Renal cortical epithelial cell (primary cell): ENCODE measurements around the gene RPTOR. TPM values are rescaled to one million over a fixed set of nuclear protein-coding genes. Genes with fewer than 3 reads are reported as not detected.

Experiments used
- DNase-seq: peaks from one replicate; pipeline ENCODE4 v3.0.0-alpha.2; 2011; ENCODE audit warnings: low read depth
- total RNA-seq: library from RNA; depleted of rRNA; stranded (reverse); fragments of >200 nt; gene quantifications from 2 replicates; pipeline ENCODE4 v1.2.3, GENCODE V29; 2014

Gene RPTOR
- total RNA-seq, 1 donor from 2014 or later = 35.5 TPM

DNA sequence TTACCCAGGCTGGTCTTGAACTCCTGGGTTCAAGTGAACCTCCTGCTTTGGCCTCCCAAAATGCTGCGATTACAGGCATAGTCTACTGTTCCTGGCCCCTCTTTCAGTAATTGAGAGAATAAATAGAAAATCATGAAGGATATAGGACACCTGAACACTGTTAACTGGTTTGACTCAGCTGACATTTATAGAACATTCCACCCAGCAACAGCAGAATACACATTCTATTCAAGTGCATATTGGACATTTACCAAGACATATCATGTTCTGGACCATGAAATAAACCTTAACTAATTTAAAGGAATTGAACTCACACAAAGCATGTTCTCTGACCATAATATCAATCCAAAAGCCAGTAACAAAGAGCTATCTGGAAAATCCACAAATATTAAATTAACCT is 470.5 kb downstream of the RPTOR start:
- DNase-seq = no peak

Other genes starting within 250 kb of the RPTOR start
- gene ENDOV, start 129.7 kb upstream of the RPTOR start, total RNA-seq = 15.5 and 19.2 TPM in 2 replicates
- 0.17 TPM in 1 of 2 replicates, not detected in the other for gene NPTX1, start 68.2 kb upstream of the RPTOR start, total RNA-seq